ENCODE measurements around the gene PCNT. TPM values are rescaled to one million over a fixed set of nuclear protein-coding genes. Genes with fewer than 3 reads are reported as not detected.

Gene PCNT
- total and polyA plus RNA-seq, 2 of the 8 experiments (the other 6 are each of a cell fraction or from before 2014, with no cell fraction given), result 9.9 to 45.1 TPM

DNA sequence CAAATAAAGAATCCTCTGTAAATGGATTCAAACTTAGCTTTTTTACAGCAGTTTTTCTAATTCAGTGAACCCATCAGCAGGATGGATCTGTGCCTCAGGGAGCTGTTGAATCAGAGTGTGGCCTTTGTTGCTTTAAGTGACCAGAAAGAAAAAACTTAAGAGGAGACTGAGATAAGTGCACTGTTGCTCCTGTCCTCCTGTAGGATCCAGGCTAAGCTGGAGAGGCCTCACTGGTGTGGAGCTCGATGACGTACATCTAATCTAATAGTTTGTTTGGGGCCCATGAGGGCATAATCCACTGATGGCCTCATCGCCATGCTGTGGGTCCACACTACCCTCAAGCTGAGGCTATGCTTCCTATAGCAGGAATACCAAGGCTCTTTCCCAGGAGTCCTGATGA lies 145.3 kb downstream of the PCNT start:
- Histone ChIP-seq H2BK20ac (ENCODE audit: low read length) (no peak overlapping the region), H3K36me3 (ENCODE audit: control insufficient read depth in 2 of 4, insufficient read depth in 4 of 4, low read length in 3 of 4) (peaks cover 0 to 3% (median 0%) of the 10 kb centered on the region in 4 experiments; a peak in 1 of 8 replicates), H2BK15ac (ENCODE audit: low read length) (no peak overlapping the region), H4K20me1 (replicated peaks in 1 of 2; ENCODE audit: control insufficient read depth in 1 of 2, insufficient read depth in 2 of 2, low read length in 2 of 2) (peaks cover 0 to 1% of the 10 kb centered on the region in 2 experiments), H3K79me2 (ENCODE audit: control insufficient read depth in 1 of 2, insufficient read depth in 2 of 2, low read length in 2 of 2) (peaks cover 0 to 3% of the 10 kb centered on the region in 2 experiments; a peak in 1 of 4 replicates), H4K8ac (ENCODE audit: extremely low read depth, insufficient read depth, low read length) (no peak overlapping the region), H3K23me2 (ENCODE audit: low read depth, low read length) (no peaks in the 10 kb centered on the region), H2BK5ac (ENCODE audit: low read depth, low read length) (no peak overlapping the region), H3K9me3 (ENCODE audit: insufficient read depth in 2 of 2, low read depth in 1 of 2, low read length in 1 of 2) (no peaks in the 10 kb centered on the region), H3K18ac (ENCODE audit: extremely low read depth, low read length) (no peak overlapping the region), H3K4me2 (ENCODE audit: insufficient read depth in 1 of 2, low read depth in 2 of 2, low read length in 2 of 2) (no peak overlapping the region), H3K23ac (ENCODE audit: insufficient read length) (no peak overlapping the region), H3K56ac (replicated peaks; ENCODE audit: insufficient read length, low read depth, low read length) (no peak overlapping the region), H2BK12ac (ENCODE audit: low read depth, low read length) (no peak overlapping the region), H4K91ac (replicated peaks; ENCODE audit: insufficient read length, low read length) (no peak overlapping the region), H3K14ac (ENCODE audit: insufficient read length) (no peak overlapping the region), H3K27ac (ENCODE audit: low read depth, low read length) (no peak overlapping the region), H3K4me3 (ENCODE audit: extremely low read depth in 1 of 4, insufficient read depth in 2 of 4, low read depth in 3 of 4, low read length in 4 of 4) (no peak overlapping the region), H3K9ac (replicated peaks in 1 of 4; ENCODE audit: extremely low read depth in 1 of 4, low read depth in 3 of 4, low read length in 3 of 4) (no peak overlapping the region), H3K4ac (replicated peaks; ENCODE audit: insufficient read length, low read depth, low read length) (no peak overlapping the region), H2AFZ (ENCODE audit: low read length) (no peak overlapping the region), H3K27me3 (replicated peaks in 1 of 4; ENCODE audit: control insufficient read depth in 3 of 4, extremely low read depth in 1 of 4, insufficient read depth in 3 of 4, low read length in 3 of 4) (no peaks in the 10 kb centered on the region), H2AK5ac (ENCODE audit: low read depth, low read length) (no peak overlapping the region), H3K4me1 (replicated peaks in 1 of 4; ENCODE audit: control insufficient read depth in 3 of 4, insufficient read depth in 4 of 4, low read length in 3 of 4) (no peaks in the 10 kb centered on the region), H3K79me1 (ENCODE audit: low read depth, low read length) (no peaks in the 10 kb centered on the region; the same call in 1 of the 2 replicates), H4K5ac (ENCODE audit: insufficient read length, low read depth, low read length) (no peak overlapping the region), H2BK120ac (replicated peaks; ENCODE audit: low read depth, low read length) (no peak overlapping the region)
- ChIA-PET CTCF (ENCODE audit: partially characterized antibody) (interaction anchor here (1.1 kb wide), 1 partner anchor 10 kb away, joined by 3 read pairs; no protein-coding TSS in a partner anchor), POLR2A (ENCODE audit: partially characterized antibody) (interaction anchor here (0.8 to 1.2 kb wide), 3 partner anchors 12 to 165 kb away, joined by 3 to 4 read pairs (median 3); no protein-coding TSS in a partner anchor)
- DNase-seq (ENCODE audit: low read depth in 1 of 2, low spot score in 2 of 2) (no peak), FAIRE-seq (no peak)
- 92% methylated on average over 3 of the region's 3 CpGs; no CpG with 5 or more reads in 1 of the 2 experiments for WGBS, 2 experiments (ENCODE audit: extremely low coverage in 1 of 2, insufficient coverage in 1 of 2, insufficient read length in 1 of 2, insufficient replicate concordance in 2 of 2, low coverage in 1 of 2, low lambda C conversion rate in 2 of 2, missing lambda C conversion rate in 1 of 2)
- TF ChIP-seq SIX5 (IDR thresholded peaks at IDR 0.05; ENCODE audit: low read depth, low read length), result no peak
- TF ChIP-seq NANOG (IDR thresholded peaks at IDR 0.05; ENCODE audit: insufficient read depth, low read depth, low read length, poor library complexity, severe bottlenecking), result no peak
- TF ChIP-seq SIRT6 (IDR thresholded peaks at IDR 0.05; ENCODE audit: low read length), result no peak
- TF ChIP-seq, protein P1, sequence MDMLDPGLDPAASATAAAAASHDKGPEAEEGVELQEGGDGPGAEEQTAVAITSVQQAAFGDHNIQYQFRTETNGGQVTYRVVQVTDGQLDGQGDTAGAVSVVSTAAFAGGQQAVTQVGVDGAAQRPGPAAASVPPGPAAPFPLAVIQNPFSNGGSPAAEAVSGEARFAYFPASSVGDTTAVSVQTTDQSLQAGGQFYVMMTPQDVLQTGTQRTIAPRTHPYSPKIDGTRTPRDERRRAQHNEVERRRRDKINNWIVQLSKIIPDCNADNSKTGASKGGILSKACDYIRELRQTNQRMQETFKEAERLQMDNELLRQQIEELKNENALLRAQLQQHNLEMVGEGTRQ (IDR thresholded peaks at IDR 0.05; ENCODE audit: low read length), result no peak
- no peak for TF ChIP-seq GTF2F1 (IDR thresholded peaks at IDR 0.05; ENCODE audit: borderline replicate concordance, low read depth, low read length)
- TF ChIP-seq TAF7 (optimal IDR thresholded peaks at IDR 0.05; ENCODE audit: borderline replicate concordance, low read depth, low read length), result no peak
- no peak for TF ChIP-seq EP300 (IDR thresholded peaks at IDR 0.05; ENCODE audit: borderline replicate concordance in 1 of 2, low read depth in 2 of 2, low read length in 2 of 2)
- TF ChIP-seq SIN3A (conservative IDR thresholded peaks at IDR 0.05 in 1 of 2, IDR thresholded peaks at IDR 0.05 in 1 of 2; ENCODE audit: low read depth in 1 of 2, low read length in 2 of 2), result no peak
- no peak for TF ChIP-seq GABPA (IDR thresholded peaks at IDR 0.05; ENCODE audit: borderline replicate concordance, insufficient read depth, low read length)
